GM12878 (cell line): ENCODE measurements around the gene PNPLA3. TPM values are rescaled to one million over a fixed set of nuclear protein-coding genes. Genes with fewer than 3 reads are reported as not detected.

Source experiments
- ATAC-seq: fragments of 200-7000 bp; cut with Tn5 transposase; 3 replicates; pipeline ENCODE4 v1.9.1; 2020; ENCODE audit warnings: mild to moderate bottlenecking, moderate library complexity
- BruUV-seq: library from RNA; stranded (reverse); fragments of 400-500 nt; replicated peaks from 2 replicates; lab custom pipeline; 2021; lab: Mats Ljungman, UMichigan
- CTCF ChIA-PET: fragments of 300-600 bp; sonication (Branson Sonifier 250); formaldehyde crosslinking; extraction: SDS; loops from one replicate; lab custom pipeline; 2021; ENCODE audit warnings: inconsistent platforms; lab: Yijun Ruan, JAX
- POLR2A ChIA-PET: fragments of 350-600 bp; formaldehyde crosslinking; extraction: SDS; loops from one replicate; lab custom pipeline; 2021; ENCODE audit warnings: inconsistent platforms; lab: Charles Lee
- RAD21 ChIA-PET: fragments of 300-600 bp; sonication (Branson Sonifier 250); formaldehyde crosslinking; loops from one replicate; lab custom pipeline; 2023; ENCODE audit warnings: antibody characterized with exemption; ENCODE audit not compliant: unreplicated experiment; lab: Charles Lee
- SMC1A ChIA-PET: fragments of 300-600 bp; sonication (Branson Sonifier 250); formaldehyde crosslinking; loops from one replicate; lab custom pipeline; 2023; ENCODE audit not compliant: unreplicated experiment, uncharacterized antibody; lab: Charles Lee
- DNase-seq: peaks from one replicate; pipeline ENCODE4 v3.0.0-alpha.2; 2011; ENCODE audit warnings: low read depth, low spot score
- FAIRE-seq: peaks from 3 replicates; lab custom pipeline; 2011; peaks lifted over from hg19 to GRCh38; lab: Jason Lieb, UNC
- H2AFZ ChIP-seq: 2 replicates; pipeline ENCODE4 v1.6.0; 2011; ENCODE audit warnings: low read depth, low read length, control low read depth; ENCODE audit not compliant: control insufficient read depth
- H3K27ac ChIP-seq: 2 replicates; pipeline ENCODE4 v1.5.1; 2011; ENCODE audit warnings: control low read depth; ENCODE audit not compliant: control insufficient read depth, insufficient read depth
- H3K27me3 ChIP-seq, 2 experiments: replicated peaks in 1 of 2; 2 replicates each; pipeline versions ENCODE4 v1.6.0 to v1.6.1; 2011; ENCODE audit warnings: low read length in 1 of 2; ENCODE audit not compliant: control insufficient read depth in 2 of 2, insufficient read depth in 2 of 2
- H3K36me3 ChIP-seq, 2 experiments: 2 replicates each; pipeline ENCODE4 v1.5.1; 2011; ENCODE audit warnings: low read length in 1 of 2; ENCODE audit not compliant: control insufficient read depth in 2 of 2, insufficient read depth in 2 of 2
- H3K4me1 ChIP-seq: 2 replicates; pipeline ENCODE4 v1.6.1; 2011; ENCODE audit warnings: mild to moderate bottlenecking, low read length, moderate library complexity, mixed read lengths; ENCODE audit not compliant: control insufficient read depth, insufficient read depth
- H3K4me2 ChIP-seq: 2 replicates; pipeline ENCODE4 v1.6.0; 2011; ENCODE audit warnings: control low read depth; ENCODE audit not compliant: control insufficient read depth, insufficient read depth
- H3K4me3 ChIP-seq: fragments of 200-600 bp; sonication (generic); 2 replicates; pipeline ENCODE4 v1.5.1; 2016
- H3K79me2 ChIP-seq: 2 replicates; pipeline ENCODE4 v1.6.0; 2011; ENCODE audit warnings: low read length; ENCODE audit not compliant: control insufficient read depth, insufficient read depth
- H3K9ac ChIP-seq: 2 replicates; pipeline ENCODE4 v1.8.0; 2011; ENCODE audit warnings: low read length, control low read depth, mixed read lengths; ENCODE audit not compliant: control insufficient read depth, insufficient read depth
- H3K9me3 ChIP-seq: replicated peaks from 3 replicates; pipeline ENCODE4 v1.5.1; 2011; ENCODE audit warnings: mild to moderate bottlenecking, low read length; ENCODE audit not compliant: control insufficient read depth, insufficient read depth
- H4K20me1 ChIP-seq: 2 replicates; pipeline ENCODE4 v1.6.0; 2011; ENCODE audit not compliant: control insufficient read depth, insufficient read depth
- CREM ChIP-seq: IDR thresholded peaks from 2 replicates; pipeline ENCODE4 v1.6.1; 2014; ENCODE audit warnings: antibody characterized with exemption, low read depth
- FOXM1 ChIP-seq: IDR thresholded peaks from 2 replicates; pipeline ENCODE4 v1.6.1; 2012; ENCODE audit warnings: low read depth, mild to moderate bottlenecking, inconsistent platforms, low read length, moderate library complexity
- NBN ChIP-seq: fragments of 450-650 bp; IDR thresholded peaks from 2 replicates; pipeline ENCODE4 v1.6.1; 2016
- NR2C2 ChIP-seq: IDR thresholded peaks from 2 replicates; pipeline ENCODE4 v1.6.1; 2011; ENCODE audit warnings: borderline replicate concordance, low read depth; ENCODE audit not compliant: control insufficient read depth, insufficient read length
- RAD51 ChIP-seq: fragments of 450-650 bp; IDR thresholded peaks from 2 replicates; pipeline ENCODE4 v1.6.1; 2016; ENCODE audit warnings: moderate library complexity, mild to moderate bottlenecking, inconsistent platforms
- RB1 ChIP-seq: fragments of 450-650 bp; formaldehyde crosslinking; IDR thresholded peaks from 2 replicates; pipeline ENCODE4 v1.6.1; 2017; ENCODE audit warnings: mild to moderate bottlenecking, borderline replicate concordance
- SPI1 ChIP-seq: IDR thresholded peaks from 2 replicates; pipeline ENCODE4 v1.6.1; 2011; ENCODE audit warnings: low read depth, mild to moderate bottlenecking, low read length, moderate library complexity, borderline replicate concordance; ENCODE audit not compliant: insufficient read depth
- WGBS: methylation state at CpG from one replicate; pipeline ENCODE4 v1.1.6; 2016; ENCODE audit warnings: low lambda C conversion rate; ENCODE audit not compliant: insufficient replicate concordance, insufficient coverage; ENCODE audit errors: missing lambda C conversion rate; 5-methylcytosine and 5-hydroxymethylcytosine counted together
- in situ Hi-C: fragments of 300-500 bp; cut with MboI; formaldehyde crosslinking; loops from 9 replicates; pipeline ENCODE4 v1.14.3; 2018; ENCODE audit warnings: mixed read lengths
- intact Hi-C: fragments of 100-400 bp; cut with micrococcal nuclease; formaldehyde crosslinking; loops from one replicate; pipeline ENCODE4 v1.14.2; 2022; ENCODE audit not compliant: unreplicated experiment
- polyA plus RNA-seq, 11 experiments: library from polyadenylated mRNA; depleted of rRNA in 4 of 11; unstranded in 6 of 11; stranded (reverse) in 5 of 11; fragments of >200 nt; fragmentation: Nextera tagmentation in 4 of 11; fragmentation: Illumina TruSeq in 1 of 11; extraction: Ambion mirVana in 4 of 11; extraction: Trizol in 1 of 11; gene quantifications; 1 replicate in 1 of 11; 2 replicates in 10 of 11; pipeline versions ENCODE4 v1.2.1 to v1.2.3, GENCODE V29; 2011 to 2016; ENCODE audit warnings: inconsistent platforms in 2 of 11, missing spikeins in 2 of 11, low read depth in 1 of 11
- total RNA-seq, 4 experiments: library from RNA; depleted of rRNA in 3 of 4; stranded (reverse); fragments of >200 nt in 3 of 4; fragmentation: Illumina TruSeq in 1 of 4; extraction: Trizol in 1 of 4; gene quantifications; 2 replicates each; pipeline versions ENCODE4 v1.2.1 to v1.2.3, GENCODE V29; 2013 to 2021
- TF ChIP-seq, protein P1 (sequence below): IDR thresholded peaks from 2 replicates; pipeline ENCODE4 v1.6.1; 2012; ENCODE audit warnings: improper control_type of control experiment, low read depth, low read length; ENCODE audit not compliant: insufficient replicate concordance
- TF ChIP-seq, protein P2 (sequence below): IDR thresholded peaks from 2 replicates; pipeline ENCODE4 v1.6.1; 2012; ENCODE audit warnings: low read length, inconsistent platforms
- TF ChIP-seq, protein P3 (sequence below): fragments of 450-650 bp; formaldehyde crosslinking; IDR thresholded peaks from 2 replicates; pipeline ENCODE4 v1.4.0; 2022; ENCODE audit warnings: mild to moderate bottlenecking, moderate library complexity

PNPLA3 gene
- total and polyA plus RNA-seq, 10 of the 15 experiments (the other 5 are each of a cell fraction or from before 2014, with no cell fraction given): 0.05 to 0.08 TPM; not detected in 8

DNA sequence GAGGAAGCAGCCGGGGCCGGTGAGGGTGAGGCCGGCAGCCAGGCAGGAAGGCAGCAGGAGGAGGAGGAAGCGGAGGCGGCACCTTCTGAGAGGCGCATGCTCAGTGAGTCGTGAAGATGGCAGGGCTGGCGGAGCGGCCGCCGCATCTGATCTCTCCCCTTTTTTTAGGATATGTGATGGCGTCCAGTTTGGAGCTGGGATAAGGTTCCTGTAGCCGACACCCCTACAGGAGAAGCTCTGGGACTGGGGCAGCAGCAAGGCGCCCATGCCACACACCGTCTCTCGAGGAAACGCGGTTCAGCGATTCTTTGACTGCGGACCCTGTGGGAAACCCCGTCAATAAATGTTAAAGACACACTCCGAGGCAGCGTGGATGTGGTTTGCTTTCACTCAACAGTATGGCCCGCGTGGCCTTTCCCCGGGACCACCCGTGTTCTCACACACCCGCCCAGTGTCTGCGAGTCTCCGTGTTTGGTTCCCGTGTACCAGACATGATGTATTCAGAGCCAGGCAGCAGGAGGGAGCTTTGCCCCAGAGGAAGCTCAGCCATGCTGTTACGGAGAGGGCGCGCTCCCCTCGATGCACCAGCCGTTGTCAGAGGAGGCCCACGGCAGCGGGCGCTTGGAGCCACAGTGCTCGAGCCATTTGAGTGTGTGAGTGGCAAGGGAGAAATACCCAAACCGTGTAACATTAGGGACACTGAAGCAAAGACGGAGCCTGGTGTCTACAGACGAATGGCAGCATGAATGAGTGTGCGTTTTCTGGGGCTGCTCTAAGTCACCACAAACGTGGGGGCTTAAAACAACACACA, 72.8 kb downstream of the PNPLA3 start:
- SMC1A ChIA-PET: interaction anchor here (0.9 to 5.1 kb wide), 4 partner anchors 13 to 88 kb away, joined by 3 to 282 read pairs (median 16); no protein-coding TSS in a partner anchor
- FAIRE-seq (peak; percentile 94), ATAC-seq (peak; percentile 94), DNase-seq (peak; percentile 30)
- CTCF ChIA-PET: interaction anchor here (0.9 to 11.6 kb wide), 7 partner anchors 28 to 629 kb away, joined by 4 to 499 read pairs (median 5); partner anchors contain the start of gene PARVB
- no peaks in the 10 kb centered on the region for H4K20me1 ChIP-seq
- BruUV-seq: no TSS peak
- no peaks in the 10 kb centered on the region for H3K9me3 ChIP-seq
- H3K36me3 ChIP-seq: peaks cover 12 to 20% of the 10 kb centered on the region in 2 experiments; a peak in 3 of 4 replicates
- no peaks in the 10 kb centered on the region for H3K27me3 ChIP-seq
- peak overlapping the region; percentile 52 for H3K9ac ChIP-seq
- RAD21 ChIA-PET: interaction anchor here (0.9 to 7.5 kb wide), 3 partner anchors 72 to 184 kb away, joined by 3 to 185 read pairs (median 6); partner anchors contain the start of gene PARVG
- intact Hi-C loops (no loop called here), in situ Hi-C loops (loop anchor here (5.0 kb wide), 2 partner anchors 91 to 626 kb away; no protein-coding TSS in a partner anchor)
- H3K4me3 ChIP-seq: peak overlapping the region; percentile 75
- H3K4me1 ChIP-seq: peaks cover 15% of the 10 kb centered on the region
- POLR2A ChIA-PET: interaction anchor here (0.7 to 4.3 kb wide), 3 partner anchors 24 to 32 kb away, joined by 3 to 23 read pairs (median 3); partner anchors contain the start of gene PARVB
- H2AFZ ChIP-seq: peak overlapping the region; percentile 48
- peaks cover 4% of the 10 kb centered on the region for H3K79me2 ChIP-seq
- peak overlapping the region; percentile 83 for H3K4me2 ChIP-seq
- peak overlapping the region; percentile 78 for H3K27ac ChIP-seq
- WGBS: 14% methylated on average over 45 of the region's 45 CpGs
- TF ChIP-seq RB1 (0 out of 2 replicates have a peak, but pooled peaks have one; percentile 10), FOXM1 (no peak), RAD51 (no peak), NBN (no peak), NR2C2 (no peak), CREM (no peak), SPI1 (peak; percentile 35; the same call in 1 of the 2 replicates)
- TF ChIP-seq, protein P1, sequence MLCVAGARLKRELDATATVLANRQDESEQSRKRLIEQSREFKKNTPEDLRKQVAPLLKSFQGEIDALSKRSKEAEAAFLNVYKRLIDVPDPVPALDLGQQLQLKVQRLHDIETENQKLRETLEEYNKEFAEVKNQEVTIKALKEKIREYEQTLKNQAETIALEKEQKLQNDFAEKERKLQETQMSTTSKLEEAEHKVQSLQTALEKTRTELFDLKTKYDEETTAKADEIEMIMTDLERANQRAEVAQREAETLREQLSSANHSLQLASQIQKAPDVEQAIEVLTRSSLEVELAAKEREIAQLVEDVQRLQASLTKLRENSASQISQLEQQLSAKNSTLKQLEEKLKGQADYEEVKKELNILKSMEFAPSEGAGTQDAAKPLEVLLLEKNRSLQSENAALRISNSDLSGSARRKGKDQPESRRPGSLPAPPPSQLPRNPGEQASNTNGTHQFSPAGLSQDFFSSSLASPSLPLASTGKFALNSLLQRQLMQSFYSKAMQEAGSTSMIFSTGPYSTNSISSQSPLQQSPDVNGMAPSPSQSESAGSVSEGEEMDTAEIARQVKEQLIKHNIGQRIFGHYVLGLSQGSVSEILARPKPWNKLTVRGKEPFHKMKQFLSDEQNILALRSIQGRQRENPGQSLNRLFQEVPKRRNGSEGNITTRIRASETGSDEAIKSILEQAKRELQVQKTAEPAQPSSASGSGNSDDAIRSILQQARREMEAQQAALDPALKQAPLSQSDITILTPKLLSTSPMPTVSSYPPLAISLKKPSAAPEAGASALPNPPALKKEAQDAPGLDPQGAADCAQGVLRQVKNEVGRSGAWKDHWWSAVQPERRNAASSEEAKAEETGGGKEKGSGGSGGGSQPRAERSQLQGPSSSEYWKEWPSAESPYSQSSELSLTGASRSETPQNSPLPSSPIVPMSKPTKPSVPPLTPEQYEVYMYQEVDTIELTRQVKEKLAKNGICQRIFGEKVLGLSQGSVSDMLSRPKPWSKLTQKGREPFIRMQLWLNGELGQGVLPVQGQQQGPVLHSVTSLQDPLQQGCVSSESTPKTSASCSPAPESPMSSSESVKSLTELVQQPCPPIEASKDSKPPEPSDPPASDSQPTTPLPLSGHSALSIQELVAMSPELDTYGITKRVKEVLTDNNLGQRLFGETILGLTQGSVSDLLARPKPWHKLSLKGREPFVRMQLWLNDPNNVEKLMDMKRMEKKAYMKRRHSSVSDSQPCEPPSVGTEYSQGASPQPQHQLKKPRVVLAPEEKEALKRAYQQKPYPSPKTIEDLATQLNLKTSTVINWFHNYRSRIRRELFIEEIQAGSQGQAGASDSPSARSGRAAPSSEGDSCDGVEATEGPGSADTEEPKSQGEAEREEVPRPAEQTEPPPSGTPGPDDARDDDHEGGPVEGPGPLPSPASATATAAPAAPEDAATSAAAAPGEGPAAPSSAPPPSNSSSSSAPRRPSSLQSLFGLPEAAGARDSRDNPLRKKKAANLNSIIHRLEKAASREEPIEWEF: no peak
- TF ChIP-seq, protein P2, sequence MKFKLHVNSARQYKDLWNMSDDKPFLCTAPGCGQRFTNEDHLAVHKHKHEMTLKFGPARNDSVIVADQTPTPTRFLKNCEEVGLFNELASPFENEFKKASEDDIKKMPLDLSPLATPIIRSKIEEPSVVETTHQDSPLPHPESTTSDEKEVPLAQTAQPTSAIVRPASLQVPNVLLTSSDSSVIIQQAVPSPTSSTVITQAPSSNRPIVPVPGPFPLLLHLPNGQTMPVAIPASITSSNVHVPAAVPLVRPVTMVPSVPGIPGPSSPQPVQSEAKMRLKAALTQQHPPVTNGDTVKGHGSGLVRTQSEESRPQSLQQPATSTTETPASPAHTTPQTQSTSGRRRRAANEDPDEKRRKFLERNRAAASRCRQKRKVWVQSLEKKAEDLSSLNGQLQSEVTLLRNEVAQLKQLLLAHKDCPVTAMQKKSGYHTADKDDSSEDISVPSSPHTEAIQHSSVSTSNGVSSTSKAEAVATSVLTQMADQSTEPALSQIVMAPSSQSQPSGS: no peak
- TF ChIP-seq, protein P3, sequence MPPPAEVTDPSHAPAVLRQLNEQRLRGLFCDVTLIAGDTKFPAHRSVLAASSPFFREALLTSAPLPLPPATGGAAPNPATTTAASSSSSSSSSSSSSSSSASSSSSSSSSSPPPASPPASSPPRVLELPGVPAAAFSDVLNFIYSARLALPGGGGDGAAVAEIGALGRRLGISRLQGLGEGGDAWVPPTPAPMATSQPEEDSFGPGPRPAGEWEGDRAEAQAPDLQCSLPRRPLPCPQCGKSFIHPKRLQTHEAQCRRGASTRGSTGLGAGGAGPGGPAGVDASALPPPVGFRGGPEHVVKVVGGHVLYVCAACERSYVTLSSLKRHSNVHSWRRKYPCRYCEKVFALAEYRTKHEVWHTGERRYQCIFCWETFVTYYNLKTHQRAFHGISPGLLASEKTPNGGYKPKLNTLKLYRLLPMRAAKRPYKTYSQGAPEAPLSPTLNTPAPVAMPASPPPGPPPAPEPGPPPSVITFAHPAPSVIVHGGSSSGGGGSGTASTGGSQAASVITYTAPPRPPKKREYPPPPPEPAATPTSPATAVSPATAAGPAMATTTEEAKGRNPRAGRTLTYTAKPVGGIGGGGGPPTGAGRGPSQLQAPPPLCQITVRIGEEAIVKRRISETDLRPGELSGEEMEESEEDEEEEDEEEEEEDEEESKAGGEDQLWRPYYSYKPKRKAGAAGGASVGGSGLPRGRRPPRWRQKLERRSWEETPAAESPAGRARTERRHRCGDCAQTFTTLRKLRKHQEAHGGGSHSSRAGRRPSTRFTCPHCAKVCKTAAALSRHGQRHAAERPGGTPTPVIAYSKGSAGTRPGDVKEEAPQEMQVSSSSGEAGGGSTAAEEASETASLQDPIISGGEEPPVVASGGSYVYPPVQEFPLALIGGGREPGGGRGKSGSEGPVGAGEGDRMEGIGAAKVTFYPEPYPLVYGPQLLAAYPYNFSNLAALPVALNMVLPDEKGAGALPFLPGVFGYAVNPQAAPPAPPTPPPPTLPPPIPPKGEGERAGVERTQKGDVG (CRISPR knock-in tag): no peak
